Neural cell (in vitro differentiated cells): Measurements from ENCODE around the gene GABRA4. TPM values are rescaled to one million over a fixed set of nuclear protein-coding genes. Genes with fewer than 3 reads are reported as not detected.

ENCODE experiments used
- H2AFZ ChIP-seq: fragments of 200-600, 300-800 bp; sonication (generic), shearing (Covaris generic); 2 replicates; pipeline ENCODE4 v1.6.0; 2014; ENCODE audit warnings: low read depth, mild to moderate bottlenecking, antibody characterized with exemption, low read length, moderate library complexity
- H3F3A ChIP-seq: fragments of 200-600 bp; shearing (Covaris generic); 2 replicates; pipeline ENCODE4 v1.6.1; 2016; ENCODE audit warnings: mild to moderate bottlenecking, moderate library complexity, mixed read lengths, antibody characterized with exemption, low read length; ENCODE audit not compliant: insufficient read depth, poor library complexity, severe bottlenecking
- H3K27ac ChIP-seq: fragments of 200-600, 300-800 bp; sonication (generic), shearing (Covaris generic); 2 replicates; pipeline ENCODE4 v1.5.1; 2014; ENCODE audit warnings: mild to moderate bottlenecking, low read length, moderate library complexity
- H3K27me3 ChIP-seq: fragments of 300-800, 200-600 bp; sonication (generic), shearing (Covaris generic); 2 replicates; pipeline ENCODE4 v1.6.0; 2014; ENCODE audit warnings: mild to moderate bottlenecking, low read depth, low read length, moderate library complexity; ENCODE audit not compliant: insufficient read depth
- H3K36me3 ChIP-seq: fragments of 300-800, 200-600 bp; sonication (generic), shearing (Covaris generic); 2 replicates; pipeline ENCODE4 v1.5.1; 2014; ENCODE audit warnings: mild to moderate bottlenecking, antibody characterized with exemption, low read length, moderate library complexity; ENCODE audit not compliant: insufficient read depth
- H3K4me2 ChIP-seq: fragments of 300-800, 200-600 bp; sonication (generic), shearing (Covaris generic); 2 replicates; pipeline ENCODE4 v1.6.0; 2014; ENCODE audit warnings: mild to moderate bottlenecking, low read length
- H3K4me3 ChIP-seq: fragments of 300-800, 200-600 bp; sonication (generic), shearing (Covaris generic); 2 replicates; pipeline ENCODE4 v1.5.1; 2014; ENCODE audit warnings: mild to moderate bottlenecking, low read length, moderate library complexity
- H3K79me2 ChIP-seq: fragments of 200-600 bp; shearing (Covaris generic); replicated peaks from 2 replicates; pipeline ENCODE4 v1.6.0; 2014; ENCODE audit warnings: mild to moderate bottlenecking, low read length, moderate library complexity; ENCODE audit not compliant: insufficient read depth
- H3K9ac ChIP-seq: fragments of 300-800, 200-600 bp; sonication (generic), shearing (Covaris generic); 2 replicates; pipeline ENCODE4 v1.6.1; 2016; ENCODE audit warnings: mild to moderate bottlenecking, low read length, mixed read lengths
- H3K9me2 ChIP-seq: fragments of 200-600 bp; shearing (Covaris generic); 2 replicates; pipeline ENCODE4 v1.6.1; 2016; ENCODE audit warnings: mild to moderate bottlenecking, low read length, mixed read lengths; ENCODE audit not compliant: insufficient read depth
- H3K9me3 ChIP-seq: fragments of 200-600, 300-800 bp; sonication (generic), shearing (Covaris generic); 2 replicates; pipeline ENCODE4 v1.6.1; 2016; ENCODE audit warnings: mild to moderate bottlenecking, mixed run types, low read length, moderate library complexity, mixed read lengths
- H4K20me1 ChIP-seq: fragments of 200-600 bp; shearing (Covaris generic); 2 replicates; pipeline ENCODE4 v1.6.1; 2016; ENCODE audit warnings: mild to moderate bottlenecking, mixed run types; ENCODE audit not compliant: insufficient read depth
- EP300 ChIP-seq: fragments of 450-650 bp; conservative IDR thresholded peaks from 2 replicates; pipeline ENCODE4 v1.6.1; 2014; ENCODE audit warnings: antibody characterized with exemption, mild to moderate bottlenecking, moderate library complexity; ENCODE audit not compliant: poor library complexity, severe bottlenecking
- EZH2 ChIP-seq: fragments of 200-600, 300-800 bp; shearing (Covaris generic), sonication (generic); IDR thresholded peaks from 2 replicates; pipeline ENCODE4 v1.6.1; 2014; ENCODE audit warnings: antibody characterized with exemption, low read length, borderline replicate concordance, mild to moderate bottlenecking; ENCODE audit not compliant: insufficient read depth, poor library complexity, severe bottlenecking
- MXI1 ChIP-seq: fragments of 450-650 bp; conservative IDR thresholded peaks from 2 replicates; pipeline ENCODE4 v1.6.1; 2014; ENCODE audit warnings: antibody characterized with exemption, mild to moderate bottlenecking; ENCODE audit not compliant: poor library complexity, severe bottlenecking
- POLR2AphosphoS5 ChIP-seq: IDR thresholded peaks from 2 replicates; pipeline ENCODE4 v1.6.1; 2012
- RAD21 ChIP-seq: fragments of 450-650 bp; conservative IDR thresholded peaks from 2 replicates; pipeline ENCODE4 v1.6.1; 2014; ENCODE audit warnings: antibody characterized with exemption, mild to moderate bottlenecking, moderate library complexity
- SMC3 ChIP-seq: fragments of 450-650 bp; conservative IDR thresholded peaks from 2 replicates; pipeline ENCODE4 v1.6.1; 2014; ENCODE audit warnings: antibody characterized with exemption, mild to moderate bottlenecking, moderate library complexity; ENCODE audit not compliant: poor library complexity
- TAF1 ChIP-seq: IDR thresholded peaks from 2 replicates; pipeline ENCODE4 v1.6.1; 2012; ENCODE audit warnings: low read depth
- polyA plus RNA-seq: library from polyadenylated mRNA; depleted of rRNA; stranded (reverse); fragments of >200 nt; gene quantifications from 2 replicates; pipeline ENCODE4 v1.2.3, GENCODE V29; 2014
- TF ChIP-seq, protein P1 (sequence below): fragments of 450-650 bp; IDR thresholded peaks from 2 replicates; pipeline ENCODE4 v1.5.1; 2014; ENCODE audit warnings: antibody characterized with exemption, mild to moderate bottlenecking, moderate library complexity; ENCODE audit not compliant: poor library complexity, severe bottlenecking
- TF ChIP-seq, protein P2 (sequence below): IDR thresholded peaks from 2 replicates; pipeline ENCODE4 v1.6.1; 2012; ENCODE audit warnings: borderline replicate concordance

The GABRA4 gene
- polyA plus RNA-seq, 1 donor from 2014 or later = 0.33 TPM

DNA sequence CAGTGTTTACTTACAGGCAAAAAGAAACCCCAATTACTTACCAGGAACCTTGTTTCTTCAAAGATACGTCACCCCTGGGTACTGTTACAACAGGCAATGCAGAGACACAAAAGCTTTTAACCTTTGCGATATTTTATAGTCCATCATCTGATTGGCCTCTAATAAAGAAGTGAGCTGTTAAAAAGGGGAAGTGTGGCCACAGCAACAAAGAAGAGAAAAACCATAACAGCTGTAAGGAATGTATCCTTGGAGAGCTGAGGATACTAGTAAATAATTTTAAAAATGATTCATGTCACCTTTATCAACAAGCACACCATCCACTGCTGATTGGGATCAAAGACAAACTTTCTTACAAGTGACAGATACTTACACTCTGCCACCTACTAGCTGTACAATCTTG is 14.1 kb downstream of the GABRA4 start:
- Histone ChIP-seq H3K4me3 (no peak overlapping the region), H3K9ac (no peak overlapping the region), H3K27me3 (no peaks in the 10 kb centered on the region), H3K4me2 (no peak overlapping the region), H3K79me2 (no peaks in the 10 kb centered on the region), H3F3A (no peaks in the 10 kb centered on the region), H3K27ac (no peak overlapping the region), H4K20me1 (no peaks in the 10 kb centered on the region), H3K9me3 (no peaks in the 10 kb centered on the region), H2AFZ (no peak overlapping the region), H3K9me2 (no peaks in the 10 kb centered on the region), H3K36me3 (no peaks in the 10 kb centered on the region)
- TF ChIP-seq, protein P1, sequence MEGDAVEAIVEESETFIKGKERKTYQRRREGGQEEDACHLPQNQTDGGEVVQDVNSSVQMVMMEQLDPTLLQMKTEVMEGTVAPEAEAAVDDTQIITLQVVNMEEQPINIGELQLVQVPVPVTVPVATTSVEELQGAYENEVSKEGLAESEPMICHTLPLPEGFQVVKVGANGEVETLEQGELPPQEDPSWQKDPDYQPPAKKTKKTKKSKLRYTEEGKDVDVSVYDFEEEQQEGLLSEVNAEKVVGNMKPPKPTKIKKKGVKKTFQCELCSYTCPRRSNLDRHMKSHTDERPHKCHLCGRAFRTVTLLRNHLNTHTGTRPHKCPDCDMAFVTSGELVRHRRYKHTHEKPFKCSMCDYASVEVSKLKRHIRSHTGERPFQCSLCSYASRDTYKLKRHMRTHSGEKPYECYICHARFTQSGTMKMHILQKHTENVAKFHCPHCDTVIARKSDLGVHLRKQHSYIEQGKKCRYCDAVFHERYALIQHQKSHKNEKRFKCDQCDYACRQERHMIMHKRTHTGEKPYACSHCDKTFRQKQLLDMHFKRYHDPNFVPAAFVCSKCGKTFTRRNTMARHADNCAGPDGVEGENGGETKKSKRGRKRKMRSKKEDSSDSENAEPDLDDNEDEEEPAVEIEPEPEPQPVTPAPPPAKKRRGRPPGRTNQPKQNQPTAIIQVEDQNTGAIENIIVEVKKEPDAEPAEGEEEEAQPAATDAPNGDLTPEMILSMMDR = no peak
- TF ChIP-seq POLR2AphosphoS5 (no peak), MXI1 (no peak), TAF1 (no peak), RAD21 (no peak), EP300 (no peak), EZH2 (no peak), SMC3 (no peak)
- TF ChIP-seq, protein P2, sequence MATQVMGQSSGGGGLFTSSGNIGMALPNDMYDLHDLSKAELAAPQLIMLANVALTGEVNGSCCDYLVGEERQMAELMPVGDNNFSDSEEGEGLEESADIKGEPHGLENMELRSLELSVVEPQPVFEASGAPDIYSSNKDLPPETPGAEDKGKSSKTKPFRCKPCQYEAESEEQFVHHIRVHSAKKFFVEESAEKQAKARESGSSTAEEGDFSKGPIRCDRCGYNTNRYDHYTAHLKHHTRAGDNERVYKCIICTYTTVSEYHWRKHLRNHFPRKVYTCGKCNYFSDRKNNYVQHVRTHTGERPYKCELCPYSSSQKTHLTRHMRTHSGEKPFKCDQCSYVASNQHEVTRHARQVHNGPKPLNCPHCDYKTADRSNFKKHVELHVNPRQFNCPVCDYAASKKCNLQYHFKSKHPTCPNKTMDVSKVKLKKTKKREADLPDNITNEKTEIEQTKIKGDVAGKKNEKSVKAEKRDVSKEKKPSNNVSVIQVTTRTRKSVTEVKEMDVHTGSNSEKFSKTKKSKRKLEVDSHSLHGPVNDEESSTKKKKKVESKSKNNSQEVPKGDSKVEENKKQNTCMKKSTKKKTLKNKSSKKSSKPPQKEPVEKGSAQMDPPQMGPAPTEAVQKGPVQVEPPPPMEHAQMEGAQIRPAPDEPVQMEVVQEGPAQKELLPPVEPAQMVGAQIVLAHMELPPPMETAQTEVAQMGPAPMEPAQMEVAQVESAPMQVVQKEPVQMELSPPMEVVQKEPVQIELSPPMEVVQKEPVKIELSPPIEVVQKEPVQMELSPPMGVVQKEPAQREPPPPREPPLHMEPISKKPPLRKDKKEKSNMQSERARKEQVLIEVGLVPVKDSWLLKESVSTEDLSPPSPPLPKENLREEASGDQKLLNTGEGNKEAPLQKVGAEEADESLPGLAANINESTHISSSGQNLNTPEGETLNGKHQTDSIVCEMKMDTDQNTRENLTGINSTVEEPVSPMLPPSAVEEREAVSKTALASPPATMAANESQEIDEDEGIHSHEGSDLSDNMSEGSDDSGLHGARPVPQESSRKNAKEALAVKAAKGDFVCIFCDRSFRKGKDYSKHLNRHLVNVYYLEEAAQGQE = no peak

DNA sequence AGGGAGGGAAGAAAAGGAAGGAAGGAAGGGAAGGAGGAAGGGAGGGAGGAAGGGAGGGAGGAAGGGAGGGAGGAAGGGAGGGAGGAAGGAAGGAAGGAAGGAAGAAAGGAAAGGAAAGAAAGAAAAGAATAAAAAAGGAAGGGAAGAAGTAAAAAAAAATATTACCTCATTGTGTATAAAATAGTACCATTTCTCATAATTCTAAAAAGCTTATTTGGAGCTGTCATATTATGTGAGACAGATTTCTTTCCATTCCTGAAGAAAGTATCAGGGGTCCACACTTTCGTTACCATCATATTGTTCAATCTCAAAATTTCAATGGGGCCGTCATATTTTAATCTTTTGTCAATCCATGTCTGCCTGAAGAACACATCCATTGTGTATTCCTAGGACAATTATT is 16.1 kb downstream of the GABRA4 start:
- no peaks in the 10 kb centered on the region for H3K27me3 ChIP-seq
- H3K9me3 ChIP-seq = no peaks in the 10 kb centered on the region
- no peaks in the 10 kb centered on the region for H3F3A ChIP-seq
- no peaks in the 10 kb centered on the region for H3K36me3 ChIP-seq
- no peak overlapping the region for H2AFZ ChIP-seq
- no peaks in the 10 kb centered on the region for H3K79me2 ChIP-seq
- H3K27ac ChIP-seq = no peak overlapping the region
- no peak for TF ChIP-seq SMC3
- no peak for TF ChIP-seq POLR2AphosphoS5
- no peak for TF ChIP-seq RAD21
- TF ChIP-seq, protein P1 = no peak
- TF ChIP-seq TAF1 = no peak
- TF ChIP-seq, protein P2 = no peak
- no peak for TF ChIP-seq EP300
- no peak for TF ChIP-seq MXI1
- TF ChIP-seq EZH2 = no peak
- no peaks in the 10 kb centered on the region for H3K9me2 ChIP-seq
- no peak overlapping the region for H3K9ac ChIP-seq
- H3K4me2 ChIP-seq = no peak overlapping the region
- H3K4me3 ChIP-seq = no peak overlapping the region
- no peaks in the 10 kb centered on the region for H4K20me1 ChIP-seq
